CD4-positive, alpha-beta T cell treated with Interleukin-15 for 1 hour (primary cell): ENCODE data around the gene NTRK2.
"Not testable (repeated sequence)": the region's sequence is repeated elsewhere in the genome, so short reads cannot be mapped to it uniquely, and the experiment has no call there.

ENCODE experiments used
- DNase-seq: peaks from one replicate; pipeline ENCODE4 v3.0.0-alpha.2; 2020

Gene NTRK2

DNA sequence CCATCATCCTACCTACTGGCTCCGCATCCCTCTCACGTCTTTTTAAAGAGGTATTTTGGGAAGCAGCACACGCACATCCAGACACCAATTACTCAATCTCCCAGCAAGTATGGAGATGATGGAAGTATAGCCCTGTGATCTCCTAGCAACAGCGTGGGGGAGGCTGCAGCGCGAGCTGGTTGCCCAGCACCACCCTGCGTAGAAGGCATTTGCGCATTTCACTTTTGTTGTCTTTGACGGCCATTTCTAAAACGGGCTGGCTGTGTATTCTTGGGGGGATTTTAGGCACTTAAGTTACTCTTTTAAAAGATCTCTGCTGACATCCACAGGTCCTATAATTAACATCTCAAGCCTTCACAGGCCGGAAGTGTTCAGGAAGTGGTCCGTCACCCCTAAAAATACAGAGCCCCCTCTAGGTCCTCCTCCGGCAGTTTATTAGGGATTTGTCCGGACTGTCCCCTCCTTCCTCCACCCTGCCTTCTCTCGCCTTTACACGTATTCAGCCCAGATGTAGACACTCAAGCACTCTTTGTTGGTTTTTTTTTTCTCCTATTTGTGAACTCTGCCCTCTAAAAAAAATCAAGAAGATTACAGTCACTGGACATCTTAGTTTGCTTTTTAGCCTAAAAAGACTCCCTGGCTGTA is 371.4 kb downstream of the NTRK2 start:
- no peak for DNase-seq

DNA sequence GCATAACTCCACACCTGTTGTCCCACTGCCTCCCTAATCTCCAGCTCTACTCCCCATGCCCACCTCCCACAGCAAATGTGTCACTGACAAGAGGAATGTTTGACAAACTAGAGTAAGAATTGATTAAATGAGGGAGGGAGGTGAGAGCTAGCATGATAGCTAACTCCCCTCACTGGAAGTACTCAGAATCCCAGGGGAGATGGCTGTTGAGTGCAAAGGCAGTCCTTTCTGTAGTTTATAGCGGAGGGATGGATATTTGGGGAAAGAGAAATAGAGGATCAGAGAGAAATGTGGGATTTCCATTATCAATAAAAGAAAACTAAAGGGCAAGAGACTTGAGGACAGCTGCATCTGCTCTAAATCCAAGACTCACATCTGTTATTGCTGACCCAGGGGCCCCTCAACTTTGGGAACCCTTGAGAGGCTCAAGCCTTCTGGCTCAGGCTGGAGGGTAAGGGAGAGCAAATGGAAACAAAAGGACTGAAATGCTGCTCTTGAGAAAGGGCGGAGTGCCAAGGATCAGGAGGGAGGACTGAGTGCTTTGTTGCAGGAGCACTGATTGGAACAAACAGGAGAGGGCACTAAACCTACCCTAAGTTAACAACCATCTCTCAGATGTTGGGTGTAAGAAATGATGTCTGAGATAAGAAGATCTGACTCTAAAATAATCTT is 372.1 kb downstream of the NTRK2 start:
- DNase-seq, result no peak

DNA sequence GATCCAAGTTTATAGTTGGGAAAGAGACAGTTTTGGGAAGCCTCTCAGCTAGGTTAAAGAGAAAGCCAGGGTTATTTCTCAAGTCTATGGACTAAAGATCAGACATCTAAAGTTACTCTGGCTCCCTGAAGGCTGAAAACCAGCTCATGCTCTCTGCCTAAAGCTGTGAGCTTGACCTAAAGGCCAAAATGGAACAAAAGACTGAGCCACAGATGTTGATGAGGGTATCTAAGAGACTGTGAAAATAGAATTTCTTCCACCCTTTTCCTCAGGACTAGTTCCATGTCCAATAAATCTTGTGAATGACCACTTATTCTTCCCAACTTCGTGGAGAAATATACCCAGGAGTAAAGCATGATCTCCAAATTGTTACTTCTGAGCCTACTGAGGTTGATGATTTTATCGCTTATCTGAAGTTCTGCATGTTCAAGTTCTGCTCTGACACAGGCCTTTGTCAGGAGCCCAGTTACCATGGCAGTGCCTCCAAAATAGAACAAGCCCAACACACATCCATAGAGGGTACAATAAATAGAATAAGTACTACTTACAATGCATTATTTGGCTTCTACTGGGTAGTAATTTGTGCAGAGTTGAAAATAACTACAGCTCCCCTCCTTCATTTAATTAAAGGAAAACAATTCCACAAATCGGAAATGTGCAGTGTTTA is 373.6 kb downstream of the NTRK2 start:
- DNase-seq, result no peak

GRCh38 chr9:85045271-85045670 is 375.7 kb downstream of the NTRK2 start:
- no peak for DNase-seq

- no peak for DNase-seq
Observed at GRCh38 chr9:85046475-85046874, 376.9 kb downstream of the NTRK2 start.

GRCh38 chr9:85053206-85053786 is 383.8 kb downstream of the NTRK2 start:
- no peak for DNase-seq

- no peak for DNase-seq
Observed at GRCh38 chr9:85054017-85054416, 384.5 kb downstream of the NTRK2 start.

DNA sequence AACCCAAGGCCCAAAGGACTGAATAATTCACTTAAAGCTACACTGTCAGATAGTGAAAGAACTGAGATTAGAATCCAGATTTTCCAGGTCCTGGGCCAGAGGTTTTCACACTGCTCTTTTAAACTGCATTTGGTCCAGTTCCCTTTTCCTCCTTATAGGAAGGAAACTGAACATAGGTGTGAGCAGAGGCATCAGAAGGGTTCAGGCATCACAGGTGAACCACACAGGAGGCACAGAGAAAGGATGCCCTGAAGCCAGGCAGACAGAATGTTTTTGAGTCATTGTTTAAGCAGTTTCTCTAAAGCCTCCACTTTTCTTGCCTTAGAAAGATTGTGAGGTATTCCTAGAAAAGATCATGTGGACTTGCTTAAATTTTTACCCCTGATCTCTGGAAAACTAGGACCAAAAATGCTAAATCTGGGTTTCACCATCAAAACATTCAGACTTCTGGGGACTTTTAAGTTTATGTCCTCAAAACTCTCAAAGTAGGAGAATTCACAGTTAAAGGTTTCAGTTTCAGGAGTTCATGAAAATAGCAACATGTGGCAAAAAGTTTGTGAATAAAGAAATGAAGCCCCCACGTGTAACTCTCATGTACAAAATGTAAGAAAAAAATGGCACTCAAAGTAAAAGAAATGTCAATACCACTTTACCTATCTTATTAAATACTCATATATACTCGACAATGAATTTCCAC is 386.1 kb downstream of the NTRK2 start:
- no peak for DNase-seq

DNA sequence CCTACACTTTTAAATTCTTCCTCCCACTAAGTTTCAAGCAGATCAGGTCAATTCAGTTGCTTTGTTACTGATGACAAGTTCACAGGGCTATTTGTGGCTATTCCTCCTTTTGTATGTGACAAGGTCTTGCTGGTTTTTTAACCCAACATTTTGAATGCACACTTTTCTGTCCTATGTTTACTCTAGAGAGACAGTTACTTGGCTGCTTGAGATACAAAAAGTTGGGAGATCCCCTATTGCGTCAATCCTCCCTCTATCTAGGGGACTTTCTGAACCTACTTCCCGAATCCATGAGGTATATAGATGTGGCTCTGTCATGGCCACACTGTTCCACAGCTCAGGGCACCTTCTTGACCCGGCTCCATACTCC is 386.7 kb downstream of the NTRK2 start:
- DNase-seq, result no peak

DNA sequence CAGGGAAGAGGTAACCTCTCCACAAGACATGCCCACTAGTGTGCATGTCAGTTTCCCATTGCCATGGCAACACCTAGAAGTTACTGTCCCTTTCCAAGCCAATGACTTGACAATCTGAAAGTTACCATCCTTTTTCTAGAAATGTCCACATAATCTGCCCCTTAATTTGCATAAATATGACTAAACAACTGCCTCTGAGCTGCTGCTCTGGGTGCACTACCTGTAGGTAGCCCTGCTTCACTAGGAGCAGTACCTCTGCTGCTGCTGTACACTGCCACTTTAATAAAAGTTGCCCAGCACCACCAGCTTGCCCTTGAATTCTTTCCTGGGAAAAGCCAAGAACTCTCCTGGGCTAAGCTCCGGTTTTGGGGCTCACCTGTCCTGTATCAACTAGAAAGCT is 392.4 kb downstream of the NTRK2 start:
- no peak for DNase-seq

GRCh38 chr9:85062385-85063022 is 393.0 kb downstream of the NTRK2 start:
- DNase-seq, result no peak

DNA sequence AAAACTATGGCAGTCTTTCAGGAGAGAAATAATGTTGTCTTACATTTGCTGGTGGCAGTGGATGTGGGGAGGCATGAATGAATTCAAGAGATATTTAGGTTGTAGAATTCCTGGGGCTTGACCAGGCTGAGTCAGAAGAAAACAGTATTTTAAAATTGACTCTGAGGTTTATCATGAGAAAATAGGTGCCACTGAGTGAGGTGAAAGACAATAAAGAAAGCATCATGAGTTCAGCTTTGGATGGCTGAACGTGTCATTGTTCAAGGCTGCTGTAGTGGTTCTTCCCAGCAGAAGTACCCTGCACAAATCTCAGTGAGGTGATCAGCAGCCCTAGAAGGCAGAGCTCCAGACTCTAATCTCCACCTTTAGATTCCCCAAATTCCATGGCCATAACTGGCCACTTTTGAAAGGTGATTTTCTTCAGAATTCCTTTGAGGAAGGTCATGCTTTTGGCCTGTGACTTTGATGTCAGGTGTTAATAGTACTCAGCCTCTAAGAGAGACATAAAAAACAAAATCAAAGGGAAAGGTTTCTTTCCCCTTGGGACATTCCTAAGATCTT is 395.4 kb downstream of the NTRK2 start:
- no peak for DNase-seq

DNA sequence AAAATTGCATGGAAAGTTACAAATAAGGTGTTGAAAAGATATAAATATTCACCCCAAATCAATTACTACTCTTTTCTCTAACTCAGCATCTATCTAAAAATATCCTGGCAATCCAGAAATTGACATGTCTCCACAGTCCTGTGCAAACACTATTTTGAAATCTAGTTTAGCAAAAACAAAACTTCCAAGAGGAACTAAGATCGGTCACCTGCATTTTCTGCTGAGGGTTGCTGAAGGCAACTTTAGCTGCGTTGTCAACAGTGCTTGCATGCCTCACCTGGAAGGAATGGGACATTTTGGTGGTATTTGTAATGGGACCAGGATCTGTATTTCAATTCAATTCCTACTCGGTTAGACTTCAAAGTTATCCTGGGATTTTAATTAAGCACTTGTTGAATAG is 398.3 kb downstream of the NTRK2 start:
- DNase-seq, result no peak

DNA sequence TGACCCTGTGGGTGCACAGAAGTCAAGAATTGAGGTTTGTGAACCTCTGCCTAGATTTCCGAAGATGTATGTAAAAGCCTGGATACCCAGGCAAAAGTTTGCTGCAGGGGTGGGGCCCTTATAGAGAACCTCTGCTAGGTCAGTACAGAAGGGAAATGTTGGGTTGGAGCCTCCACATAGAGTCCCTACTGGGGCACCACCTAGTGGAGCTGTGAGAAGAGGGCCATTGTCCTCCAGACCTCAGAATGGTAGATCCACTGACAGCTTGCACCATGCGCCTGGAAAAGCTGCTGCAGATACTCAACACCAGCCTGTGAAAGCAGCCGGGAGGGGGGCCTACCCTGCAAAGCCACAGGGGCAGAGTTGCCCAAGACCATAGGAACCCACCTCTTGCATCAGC is 399.9 kb downstream of the NTRK2 start:
- DNase-seq, result not testable (repeated sequence)
